HG03558 (cell line): ENCODE data around the gene CSTB.

Experiments
- ATAC-seq: cut with Tn5 transposase; IDR thresholded peaks from one replicate; pipeline ENCODE4 v1.9.1; 2021; ENCODE audit warnings: moderate number of reproducible peaks; ENCODE audit not compliant: unreplicated experiment; ENCODE audit errors: extremely low read depth

CSTB gene

DNA sequence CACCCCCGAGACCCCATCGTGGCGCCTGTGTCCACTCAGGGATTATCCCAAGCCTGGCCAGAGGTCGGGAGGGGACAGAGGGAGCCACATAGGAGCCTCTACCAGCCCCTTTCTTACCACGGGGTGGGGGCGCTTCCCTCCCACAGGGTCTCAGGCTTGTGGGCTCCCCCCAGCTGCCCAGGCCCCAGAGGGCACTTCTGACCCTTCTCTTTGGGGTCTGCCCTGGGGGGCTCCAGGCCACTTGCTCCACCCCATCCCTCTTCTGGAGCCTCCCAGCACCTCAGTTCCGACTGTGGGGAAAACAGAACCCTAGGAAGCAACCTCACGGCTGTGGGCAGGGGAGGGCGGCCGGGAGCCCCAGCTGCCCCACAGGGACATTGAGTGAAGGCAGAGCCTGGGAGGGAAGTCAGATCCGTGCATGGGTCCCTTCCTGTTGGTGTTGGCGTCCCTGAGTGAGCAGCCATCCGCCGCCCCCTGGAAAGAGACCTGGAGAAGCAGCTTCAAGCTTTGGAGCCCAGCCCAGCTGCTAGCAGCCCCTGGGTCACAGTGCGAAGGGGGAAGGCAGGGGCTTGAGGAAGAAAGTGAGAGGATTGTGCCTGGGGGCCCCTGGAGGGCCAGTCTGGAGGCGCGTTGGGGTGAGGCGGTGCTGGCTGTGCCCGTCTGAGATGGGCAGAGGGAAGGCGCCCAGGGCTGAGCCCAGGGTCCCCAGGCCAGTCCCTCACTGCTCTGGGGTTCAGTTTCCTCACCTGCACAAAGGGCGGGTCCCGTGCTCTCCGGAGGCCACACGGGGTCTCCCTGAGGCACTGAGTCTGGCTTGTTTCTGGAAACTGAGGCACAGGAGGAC lies 35.4 kb upstream of the CSTB start:
- ATAC-seq, result no peak

GRCh38 chr21:43810505-43811261 lies 34.6 kb upstream of the CSTB start:
- no peak for ATAC-seq

DNA sequence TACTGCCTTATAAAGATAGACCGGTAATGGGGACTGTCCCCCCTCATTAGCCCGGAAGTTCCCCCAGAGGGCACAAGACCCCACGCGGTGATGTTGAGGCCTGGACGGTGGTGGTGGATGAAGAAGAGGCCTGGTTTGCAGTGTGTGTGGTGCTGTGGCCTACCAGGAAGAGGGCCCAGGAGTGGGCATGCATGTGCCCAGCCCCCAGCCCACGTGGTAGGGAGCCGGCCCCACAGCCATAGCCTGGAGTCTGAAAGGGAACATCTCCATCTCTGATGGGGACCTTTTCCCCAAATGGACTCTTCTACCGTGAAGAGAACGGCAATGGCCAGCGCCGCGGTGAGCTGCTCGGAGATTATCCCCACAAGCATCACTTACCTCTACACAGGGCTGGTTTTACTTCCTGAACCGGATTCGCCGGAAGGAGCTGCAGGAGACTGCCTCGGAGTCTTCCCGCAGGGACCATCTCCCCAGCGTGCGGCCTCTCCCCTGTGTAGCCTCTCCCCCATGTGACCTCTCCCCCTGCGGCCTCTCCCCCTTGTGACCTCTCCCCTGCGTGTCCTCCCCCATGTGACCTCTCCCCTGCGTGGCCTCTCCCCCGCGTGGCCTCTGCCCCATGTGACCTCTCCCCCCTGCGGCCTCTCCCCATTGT lies 33.9 kb upstream of the CSTB start:
- no peak for ATAC-seq

DNA sequence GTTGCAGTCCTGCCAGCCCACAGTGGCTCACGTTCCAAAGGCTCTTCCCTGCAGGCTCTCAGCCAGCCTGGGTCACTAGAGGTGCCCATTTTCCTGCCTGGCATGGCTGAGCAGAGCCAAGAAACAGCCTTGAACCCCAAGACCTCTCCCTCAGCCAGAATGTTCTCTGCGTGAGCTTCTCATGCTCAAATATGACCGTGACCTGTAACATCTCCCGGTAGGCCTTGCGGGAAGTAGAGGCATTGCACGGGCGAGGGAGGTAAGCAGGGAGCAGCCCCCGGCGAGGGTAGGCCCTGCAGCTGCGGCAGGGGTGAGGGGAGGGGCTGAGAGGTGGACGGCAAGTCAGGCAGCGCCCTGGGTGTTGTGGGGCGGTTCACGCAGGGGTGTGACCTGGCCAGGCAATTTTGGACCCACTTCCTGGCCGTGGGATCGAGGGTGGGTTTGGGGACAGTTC lies 33.3 kb upstream of the CSTB start:
- no peak for ATAC-seq

- no peak for ATAC-seq
Observed at GRCh38 chr21:43808832-43809251, 32.7 kb upstream of the CSTB start.

- no peak for ATAC-seq
Observed at GRCh38 chr21:43808367-43808766, 32.3 kb upstream of the CSTB start.

GRCh38 chr21:43806017-43806710 lies 30.1 kb upstream of the CSTB start:
- ATAC-seq, result no peak

DNA sequence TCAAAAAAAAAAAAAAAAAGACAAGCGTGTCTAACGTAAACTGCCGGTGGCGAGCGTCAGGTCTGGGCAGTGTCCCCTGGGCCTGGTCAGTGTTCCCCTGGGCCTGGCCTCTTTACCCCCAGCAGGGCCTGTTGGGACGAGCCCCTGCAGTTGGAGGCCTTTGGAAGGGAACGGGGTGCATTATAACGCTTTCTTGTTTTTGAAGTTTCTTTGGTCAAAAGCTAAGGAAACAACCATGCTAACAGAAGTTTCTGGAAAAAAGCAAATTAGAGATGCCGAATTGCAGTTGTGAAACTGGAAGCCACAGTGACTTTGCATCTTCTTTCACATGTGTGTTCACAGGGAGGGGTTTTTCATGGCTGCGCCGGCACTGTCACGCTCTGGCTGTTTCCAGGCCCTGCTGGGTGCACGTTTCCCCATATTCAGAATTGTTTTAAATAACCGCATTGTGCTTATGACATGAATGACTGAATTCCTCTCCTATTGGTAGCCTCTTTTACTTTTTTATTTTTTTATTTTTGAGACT lies 29.2 kb upstream of the CSTB start:
- peak; percentile 71 for ATAC-seq

- no peak for ATAC-seq
Observed at GRCh38 chr21:43803558-43804300, 27.6 kb upstream of the CSTB start.

GRCh38 chr21:43802713-43803313 lies 26.7 kb upstream of the CSTB start:
- no peak for ATAC-seq

GRCh38 chr21:43801006-43801783 lies 25.1 kb upstream of the CSTB start:
- no peak for ATAC-seq

GRCh38 chr21:43800566-43800965 lies 24.5 kb upstream of the CSTB start:
- ATAC-seq, result no peak

- no peak for ATAC-seq
Observed at GRCh38 chr21:43800124-43800523, 24.0 kb upstream of the CSTB start.

DNA sequence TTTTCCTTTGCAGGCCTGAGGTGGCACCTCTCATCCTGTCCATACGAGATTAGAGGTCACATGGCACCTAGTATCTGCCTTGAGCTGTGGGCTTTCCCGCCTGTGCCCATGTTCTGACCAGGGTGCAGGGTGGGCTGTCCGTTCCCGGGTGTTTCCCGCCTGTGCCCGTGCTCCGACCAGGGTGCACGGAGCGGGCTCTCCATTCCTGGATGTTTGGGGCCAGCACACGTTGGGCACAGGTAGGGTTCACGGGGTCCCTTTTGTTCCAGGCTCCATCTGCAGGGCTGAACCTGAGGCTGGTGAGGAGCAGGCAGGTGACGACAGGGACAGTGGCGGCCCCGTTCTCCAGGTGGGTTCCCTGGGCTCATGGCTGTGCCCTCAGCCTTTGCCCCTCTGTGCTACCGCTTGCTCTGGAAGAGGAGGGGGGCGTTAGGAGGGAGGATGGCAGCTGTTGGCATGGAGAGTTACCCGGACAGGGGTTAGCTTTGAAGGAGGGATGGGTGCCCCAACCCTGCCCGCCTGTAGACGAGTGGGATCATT lies 23.3 kb upstream of the CSTB start:
- no peak for ATAC-seq

DNA sequence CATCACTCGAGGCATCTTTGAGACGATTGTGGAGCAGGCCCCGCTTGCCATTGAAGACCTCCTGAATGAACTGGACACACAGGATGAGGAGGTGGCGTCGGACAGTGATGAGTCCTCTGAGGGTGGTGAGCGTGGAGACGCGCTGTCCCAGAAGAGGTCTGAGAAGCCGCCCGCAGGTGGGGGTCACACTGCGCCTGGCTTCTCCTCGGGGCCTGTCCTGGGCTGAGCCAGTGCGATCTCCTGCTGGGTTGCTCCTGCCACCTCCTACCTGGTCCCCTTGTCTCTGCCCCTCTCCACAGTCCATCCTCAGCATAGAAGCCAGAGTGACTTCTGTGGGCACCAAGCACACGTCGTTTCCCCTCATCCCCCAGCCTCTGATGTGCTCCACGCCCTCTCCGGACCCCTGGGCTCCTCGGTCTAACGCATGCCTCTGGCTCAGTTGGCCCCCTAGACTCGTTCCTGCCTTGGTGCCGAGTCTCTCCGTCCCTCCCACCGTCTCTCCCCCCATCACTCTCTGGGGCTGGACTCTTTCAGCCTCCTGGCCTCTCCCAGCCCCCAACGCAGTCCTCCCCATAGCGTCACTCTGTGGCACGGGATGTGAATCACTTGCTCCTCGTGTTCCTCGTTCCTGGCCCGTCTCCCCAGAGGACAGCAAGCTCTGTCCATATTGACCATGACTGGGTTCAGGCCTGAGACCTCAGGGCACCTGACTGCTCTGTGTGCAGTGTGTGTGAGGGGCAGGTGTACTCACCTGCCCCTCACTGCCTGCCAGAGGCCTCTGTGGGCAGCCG lies 22.0 kb upstream of the CSTB start:
- ATAC-seq, result no peak

DNA sequence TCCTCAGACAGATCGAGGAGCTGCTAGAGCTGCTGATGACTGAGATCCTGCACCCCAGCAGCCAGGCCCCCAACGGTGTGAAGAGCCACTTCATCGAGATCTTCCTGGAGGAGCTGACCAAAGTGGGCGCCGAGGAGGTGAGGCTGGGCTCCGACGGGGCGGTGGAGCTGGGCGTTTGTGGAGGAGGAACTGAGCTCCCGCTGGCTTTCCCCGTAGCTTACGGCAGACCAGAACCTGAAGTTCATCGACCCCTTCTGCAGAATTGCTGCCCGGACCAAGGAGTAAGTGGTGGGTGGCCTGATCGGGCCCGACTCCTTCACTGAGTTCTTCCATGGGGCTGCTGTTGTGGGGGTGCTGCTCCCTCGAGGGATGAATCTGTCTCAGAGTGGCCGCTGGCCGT lies 21.3 kb upstream of the CSTB start:
- ATAC-seq, result no peak

DNA sequence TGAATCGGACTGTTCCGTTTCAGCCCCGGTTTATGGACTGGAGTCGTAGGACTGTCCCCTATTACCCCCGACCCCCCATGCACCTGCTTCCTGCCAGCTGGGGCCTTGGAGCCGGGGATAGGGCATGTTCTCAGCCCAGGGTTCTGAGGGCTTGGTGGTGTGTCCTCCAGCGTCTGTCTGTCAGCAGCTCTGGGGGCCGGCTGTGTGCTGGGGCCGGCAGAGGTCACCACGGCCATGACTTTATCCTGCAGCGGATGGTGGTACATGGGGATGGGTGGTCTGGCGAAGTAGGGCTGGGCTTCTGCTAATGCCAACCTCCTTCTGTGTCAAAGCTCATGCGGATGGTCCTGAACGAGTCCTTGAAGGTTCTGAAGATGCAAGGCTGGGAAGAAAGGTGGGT lies 18.7 kb upstream of the CSTB start:
- ATAC-seq, result no peak
